Spinal cord (tissue), 10 donors: Measurements from ENCODE around the gene KRTAP20-4. TPM values are rescaled to one million over a fixed set of nuclear protein-coding genes. Genes with fewer than 3 reads are reported as not detected.

Experiments used
- DNase-seq, 6 donors: peaks; one replicate each; pipeline versions ENCODE4 v3.0.0 to v3.0.0-alpha.2; 2013 to 2015; ENCODE audit warnings: low spot score in 6 of 6, low read depth in 4 of 6
- H3K27ac ChIP-seq: one replicate; pipeline ENCODE4 v1.5.1; 2013; ENCODE audit warnings: low read depth, low read length, control low read depth
- H3K27me3 ChIP-seq: one replicate; pipeline ENCODE4 v1.6.1; 2013; ENCODE audit warnings: low read length; ENCODE audit not compliant: control insufficient read depth, insufficient read depth
- H3K36me3 ChIP-seq: one replicate; pipeline ENCODE4 v1.6.1; 2013; ENCODE audit warnings: low read length; ENCODE audit not compliant: control insufficient read depth, insufficient read depth
- H3K4me1 ChIP-seq: one replicate; pipeline ENCODE4 v1.6.1; 2013; ENCODE audit warnings: low read length; ENCODE audit not compliant: control insufficient read depth, insufficient read depth
- H3K4me3 ChIP-seq: one replicate; pipeline ENCODE4 v1.5.1; 2013; ENCODE audit warnings: low read depth, low read length, control low read depth
- H3K9me3 ChIP-seq: one replicate; pipeline ENCODE4 v1.6.1; 2013; ENCODE audit warnings: low read length; ENCODE audit not compliant: control insufficient read depth, insufficient read depth
- WGBS: methylation state at CpG from one replicate; pipeline ENCODE4 v1.1.5; 2013; ENCODE audit warnings: missing lambda C conversion rate; ENCODE audit not compliant: insufficient coverage; 5-methylcytosine and 5-hydroxymethylcytosine counted together
- polyA plus RNA-seq, 2 donors: library from polyadenylated mRNA; unstranded; fragments of 120-200 nt; gene quantifications; one replicate each; pipeline ENCODE4 v1.2.1, GENCODE V29; 2013; ENCODE audit not compliant: insufficient read length in 2 of 2
- small RNA-seq: library from RNA; depleted of rRNA; stranded (forward); fragments of <200 nt; gene quantifications from one replicate; pipeline ENCODE3, GENCODE V24; 2014; ENCODE audit warnings: low replicate concordance
- total RNA-seq, 2 donors: library from RNA; depleted of rRNA in 1 of 2; stranded (reverse); fragments of 120-200 nt in 1 of 2; fragments of >200 nt in 1 of 2; gene quantifications; one replicate each; pipeline versions ENCODE4 v1.2.3 to v1.2.4, GENCODE V29; 2013 to 2014
- donor health status: healthy.

KRTAP20-4 gene
- total and polyA plus RNA-seq, 4 donors, result not detected

DNA sequence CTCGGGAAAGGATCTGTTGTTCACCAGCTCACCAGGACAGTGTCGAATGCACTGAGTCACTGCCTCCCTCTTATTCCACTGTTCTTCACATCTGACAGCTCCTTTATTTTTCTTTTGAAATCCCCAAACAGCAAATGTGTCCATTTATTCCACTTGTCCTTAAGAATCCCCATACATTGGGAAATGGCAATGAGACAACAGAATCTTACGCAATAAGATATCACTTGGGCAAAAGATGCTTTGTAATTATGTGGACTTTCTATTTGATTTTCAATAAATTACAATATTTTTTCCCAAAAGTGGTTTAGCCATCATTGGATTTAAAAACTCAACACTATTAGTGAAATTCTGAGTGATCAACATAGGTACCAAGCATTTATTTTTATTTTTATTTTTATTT, 18.3 kb downstream of the KRTAP20-4 start:
- H3K4me3 ChIP-seq, result no peak overlapping the region
- no peak for DNase-seq
- H3K9me3 ChIP-seq, result no peaks in the 10 kb centered on the region
- WGBS, result no CpG with 5 or more reads among the region's 3 CpGs
- H3K4me1 ChIP-seq, result no peaks in the 10 kb centered on the region
- H3K27me3 ChIP-seq, result no peaks in the 10 kb centered on the region
- no peaks in the 10 kb centered on the region for H3K36me3 ChIP-seq
- no peak overlapping the region for H3K27ac ChIP-seq

DNA sequence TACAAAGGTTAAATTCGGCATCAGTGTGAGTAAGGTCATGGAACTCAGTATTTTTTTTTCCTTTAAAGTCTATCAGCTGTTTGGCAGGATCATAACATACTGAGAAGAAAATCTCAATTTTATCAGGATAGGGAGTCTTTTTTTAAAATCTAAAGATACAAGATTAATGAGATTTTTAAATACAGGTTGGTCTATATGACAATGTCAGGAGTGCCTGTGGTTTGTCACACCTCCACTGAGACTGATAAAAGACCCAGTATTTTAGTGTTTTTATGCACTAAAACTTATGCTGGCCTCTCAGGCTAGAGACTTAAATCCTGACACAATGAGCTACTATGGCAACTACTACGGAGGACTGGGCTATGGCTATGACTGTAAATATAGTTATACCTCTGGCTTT, 22.1 kb downstream of the KRTAP20-4 start, which contains the start of gene KRTAP20-3:
Gene KRTAP20-3 (plus strand): TSS at position 301 of the 400 bp plus-strand sequence.
- H3K27ac ChIP-seq, result no peak within 1 kb of the TSS
- no CpG with 5 or more reads among the region's 2 CpGs for WGBS
- no peaks in the 10 kb centered on the region for H3K27me3 ChIP-seq
- no peaks in the 10 kb centered on the region for H3K36me3 ChIP-seq
- no peaks in the 10 kb centered on the region for H3K4me1 ChIP-seq
- H3K4me3 ChIP-seq, result no peak within 1 kb of the TSS
- no peak for DNase-seq
- H3K9me3 ChIP-seq, result no peaks in the 10 kb centered on the region

DNA sequence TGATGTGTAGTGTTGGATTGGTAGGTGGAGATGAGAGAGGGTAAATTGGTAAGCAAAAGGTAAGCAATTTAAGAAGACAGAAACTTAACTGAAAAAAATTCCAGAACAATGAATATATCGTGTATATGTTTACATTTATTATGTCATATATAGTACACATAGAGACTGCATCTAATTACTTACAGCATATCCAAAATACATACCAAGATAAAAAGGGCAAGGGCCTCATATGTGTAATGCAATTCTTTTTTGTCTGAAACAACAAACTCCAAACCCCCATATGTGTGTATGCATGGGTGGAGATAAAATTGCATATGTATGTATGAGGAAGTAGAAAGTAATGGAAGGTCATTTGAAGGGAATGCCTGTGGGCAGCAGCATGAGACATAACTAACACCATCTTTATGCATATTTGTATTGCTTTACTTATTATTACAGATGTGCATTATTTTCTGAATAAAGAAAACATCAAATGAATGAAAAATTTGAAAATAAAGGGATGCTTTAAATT, 26.5 kb downstream of the KRTAP20-4 start:
- Histone ChIP-seq H3K4me1 (no peaks in the 10 kb centered on the region), H3K4me3 (no peak overlapping the region), H3K9me3 (no peaks in the 10 kb centered on the region), H3K27me3 (no peaks in the 10 kb centered on the region), H3K27ac (no peak overlapping the region), H3K36me3 (no peaks in the 10 kb centered on the region)
- WGBS, result no CpG with 5 or more reads among the region's 1 CpG
- no peak for DNase-seq

DNA sequence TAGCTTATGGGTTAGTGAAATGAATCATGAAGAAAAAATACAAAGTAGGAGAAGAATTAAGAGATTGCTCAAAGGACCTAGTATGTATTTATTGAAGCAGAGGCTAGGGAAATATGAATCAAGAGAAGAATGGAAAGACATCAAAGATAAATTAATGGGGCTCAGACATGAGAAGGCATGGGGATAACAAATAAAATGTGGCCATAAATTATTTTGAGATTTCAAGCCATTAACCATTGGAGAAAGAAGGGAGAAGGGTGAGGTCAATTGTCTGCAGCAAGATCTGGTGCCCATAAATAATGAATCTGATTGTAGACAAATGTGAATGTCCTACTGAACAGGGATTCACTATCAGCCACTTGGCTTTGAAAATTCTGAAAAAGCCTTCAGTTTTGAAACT, 32.5 kb downstream of the KRTAP20-4 start:
- DNase-seq, result no peak

DNA sequence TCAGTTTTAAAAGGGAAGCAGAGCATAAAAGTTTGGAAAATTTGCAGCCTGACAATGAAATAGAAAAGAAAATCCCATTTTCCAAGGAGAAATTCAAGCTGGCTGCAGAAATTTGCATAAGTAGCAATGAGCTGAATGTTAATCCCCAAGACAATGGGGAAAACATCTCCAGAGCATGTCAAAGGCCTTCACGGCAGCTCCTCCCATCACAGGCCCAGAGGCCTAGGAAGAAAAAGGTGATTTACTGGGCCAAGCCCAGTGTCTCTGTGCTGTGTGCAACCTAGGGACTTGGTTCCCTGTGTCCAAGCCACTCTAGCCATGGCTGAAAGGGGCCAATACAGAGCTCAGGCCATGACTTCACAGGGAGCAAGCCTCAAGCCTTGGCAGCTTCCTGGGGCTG, 48.3 kb downstream of the KRTAP20-4 start:
- no peak overlapping the region for H3K27ac ChIP-seq
- no peaks in the 10 kb centered on the region for H3K4me1 ChIP-seq
- no peaks in the 10 kb centered on the region for H3K9me3 ChIP-seq
- WGBS, result 60% methylated on average over 1 of the region's 1 CpG
- no peaks in the 10 kb centered on the region for H3K36me3 ChIP-seq
- H3K27me3 ChIP-seq, result no peaks in the 10 kb centered on the region
- no peak overlapping the region for H3K4me3 ChIP-seq
- no peak for DNase-seq

More for the DNA sequence above, 32.5 kb downstream of the KRTAP20-4 start:
- Histone ChIP-seq H3K4me3 (no peak overlapping the region), H3K27me3 (no peaks in the 10 kb centered on the region), H3K27ac (no peak overlapping the region), H3K4me1 (no peaks in the 10 kb centered on the region), H3K36me3 (no peaks in the 10 kb centered on the region), H3K9me3 (no peaks in the 10 kb centered on the region)

Small RNAs within 50 kb of the gene (small RNA-seq; reads per million reads assigned to genes)
- gene KRTAP20-1 (not detected), gene KRTAP20-3 (not detected), gene KRTAP20-4 (not detected), gene KRTAP22-1 (not detected), gene KRTAP22-2 (not detected)

Other genes starting within 250 kb of the KRTAP20-4 start
- gene KRTAP13-2, start 248.4 kb upstream of the KRTAP20-4 start, total RNA-seq, result not detected
- not detected for gene KRTAP13-2, start 248.4 kb upstream of the KRTAP20-4 start, polyA plus RNA-seq
- not detected for gene KRTAP13-1, start 224.6 kb upstream of the KRTAP20-4 start, total RNA-seq
- not detected for gene KRTAP13-1, start 224.6 kb upstream of the KRTAP20-4 start, polyA plus RNA-seq
- not detected for gene KRTAP13-3, start 194.7 kb upstream of the KRTAP20-4 start, total RNA-seq
- not detected for gene KRTAP13-3, start 194.7 kb upstream of the KRTAP20-4 start, polyA plus RNA-seq
- gene KRTAP13-4, start 190.4 kb upstream of the KRTAP20-4 start, total RNA-seq, result not detected
- gene KRTAP13-4, start 190.4 kb upstream of the KRTAP20-4 start, polyA plus RNA-seq, result not detected
- not detected for gene KRTAP15-1, start 180.4 kb upstream of the KRTAP20-4 start, total RNA-seq
- not detected for gene KRTAP15-1, start 180.4 kb upstream of the KRTAP20-4 start, polyA plus RNA-seq
- gene KRTAP19-1, start 140.3 kb upstream of the KRTAP20-4 start, total RNA-seq, result not detected
- not detected for gene KRTAP19-1, start 140.3 kb upstream of the KRTAP20-4 start, polyA plus RNA-seq
- not detected for gene KRTAP19-2, start 133.2 kb upstream of the KRTAP20-4 start, total RNA-seq
- not detected for gene KRTAP19-2, start 133.2 kb upstream of the KRTAP20-4 start, polyA plus RNA-seq
- gene KRTAP19-3, start 128.6 kb upstream of the KRTAP20-4 start, total RNA-seq, result not detected
- gene KRTAP19-3, start 128.6 kb upstream of the KRTAP20-4 start, polyA plus RNA-seq, result not detected
- gene KRTAP19-4, start 123.5 kb upstream of the KRTAP20-4 start, total RNA-seq, result not detected
- not detected for gene KRTAP19-4, start 123.5 kb upstream of the KRTAP20-4 start, polyA plus RNA-seq
- not detected for gene KRTAP19-5, start 118.5 kb upstream of the KRTAP20-4 start, total RNA-seq
- not detected for gene KRTAP19-5, start 118.5 kb upstream of the KRTAP20-4 start, polyA plus RNA-seq
- gene KRTAP19-6, start 78.8 kb upstream of the KRTAP20-4 start, total RNA-seq, result not detected
- gene KRTAP19-6, start 78.8 kb upstream of the KRTAP20-4 start, polyA plus RNA-seq, result not detected
- not detected for gene KRTAP19-7, start 59.3 kb upstream of the KRTAP20-4 start, total RNA-seq
- not detected for gene KRTAP19-7, start 59.3 kb upstream of the KRTAP20-4 start, polyA plus RNA-seq
- gene KRTAP22-2, start 30.2 kb upstream of the KRTAP20-4 start, total RNA-seq, result not detected
- gene KRTAP22-2, start 30.2 kb upstream of the KRTAP20-4 start, polyA plus RNA-seq, result not detected
- gene KRTAP6-3, start 28.2 kb upstream of the KRTAP20-4 start, total RNA-seq, result not detected
- gene KRTAP6-3, start 28.2 kb upstream of the KRTAP20-4 start, polyA plus RNA-seq, result not detected
- gene KRTAP6-2, start 21.7 kb upstream of the KRTAP20-4 start, total RNA-seq, result not detected
- not detected for gene KRTAP6-2, start 21.7 kb upstream of the KRTAP20-4 start, polyA plus RNA-seq
- not detected for gene KRTAP22-1, start 19.5 kb upstream of the KRTAP20-4 start, total RNA-seq
- not detected for gene KRTAP22-1, start 19.5 kb upstream of the KRTAP20-4 start, polyA plus RNA-seq
- not detected for gene KRTAP6-1, start 6.7 kb upstream of the KRTAP20-4 start, total RNA-seq
- not detected for gene KRTAP6-1, start 6.7 kb upstream of the KRTAP20-4 start, polyA plus RNA-seq
- gene KRTAP20-1, start 4.2 kb upstream of the KRTAP20-4 start, total RNA-seq, result not detected
- not detected for gene KRTAP20-1, start 4.2 kb upstream of the KRTAP20-4 start, polyA plus RNA-seq
- not detected for gene KRTAP20-2, start 14.6 kb downstream of the KRTAP20-4 start, total RNA-seq
- not detected for gene KRTAP20-2, start 14.6 kb downstream of the KRTAP20-4 start, polyA plus RNA-seq
- gene KRTAP20-3, start 22.2 kb downstream of the KRTAP20-4 start, total RNA-seq, result not detected
- not detected for gene KRTAP20-3, start 22.2 kb downstream of the KRTAP20-4 start, polyA plus RNA-seq
- gene KRTAP21-3, start 98.2 kb downstream of the KRTAP20-4 start, total RNA-seq, result not detected
- not detected for gene KRTAP21-3, start 98.2 kb downstream of the KRTAP20-4 start, polyA plus RNA-seq
- not detected for gene KRTAP21-2, start 126.6 kb downstream of the KRTAP20-4 start, total RNA-seq
- not detected for gene KRTAP21-2, start 126.6 kb downstream of the KRTAP20-4 start, polyA plus RNA-seq
- gene KRTAP21-1, start 134.8 kb downstream of the KRTAP20-4 start, total RNA-seq, result not detected
- gene KRTAP21-1, start 134.8 kb downstream of the KRTAP20-4 start, polyA plus RNA-seq, result not detected
- not detected for gene KRTAP8-1, start 192.6 kb downstream of the KRTAP20-4 start, total RNA-seq
- not detected for gene KRTAP8-1, start 192.6 kb downstream of the KRTAP20-4 start, polyA plus RNA-seq
- not detected for gene KRTAP7-1, start 209.1 kb downstream of the KRTAP20-4 start, total RNA-seq
- gene KRTAP7-1, start 209.1 kb downstream of the KRTAP20-4 start, polyA plus RNA-seq, result not detected